Activated CD8-positive, alpha-beta memory T cell treated with anti-CD3 and anti-CD28 coated beads, Interleukin-2, amount 50 U/mL, for 48 hours (primary cell): ENCODE measurements around the gene CACTIN.
"Not testable (repeated sequence)": the region's sequence is repeated elsewhere in the genome, so short reads cannot be mapped to it uniquely, and the experiment has no call there.

ENCODE experiments used
- DNase-seq: peaks from one replicate; pipeline ENCODE4 v3.0.0-alpha.2; 2020

Gene CACTIN

GRCh38 chr19:3585301-3586126 is 41.1 kb downstream of the CACTIN start, which contains the start of gene GIPC3:
GIPC3 (plus strand) TSS chr19:3585478; CDS start chr19:3585598, 120 bp downstream.
- DNase-seq = no peak

GRCh38 chr19:3584036-3584802 is 42.4 kb downstream of the CACTIN start:
- not testable (repeated sequence) for DNase-seq

- not testable (repeated sequence) for DNase-seq
Observed at GRCh38 chr19:3581792-3582191, 44.8 kb downstream of the CACTIN start.

GRCh38 chr19:3580156-3580934 is 46.2 kb downstream of the CACTIN start:
- DNase-seq = no peak

- DNase-seq = no peak
Observed at GRCh38 chr19:3578390-3578789, 48.2 kb downstream of the CACTIN start.

GRCh38 chr19:3577723-3578344 is 48.8 kb downstream of the CACTIN start:
- DNase-seq = no peak

GRCh38 chr19:3576696-3577443 is 49.7 kb downstream of the CACTIN start:
- DNase-seq = no peak

- DNase-seq = no peak
Observed at GRCh38 chr19:3575949-3576673, 50.5 kb downstream of the CACTIN start.

GRCh38 chr19:3575260-3575741 is 51.3 kb downstream of the CACTIN start:
- DNase-seq = no peak

GRCh38 chr19:3573858-3574637 is 52.5 kb downstream of the CACTIN start:
- peak; percentile 98 for DNase-seq

GRCh38 chr19:3573162-3573857 is 53.3 kb downstream of the CACTIN start:
- DNase-seq = peak; percentile 73

GRCh38 chr19:3572855-3573161 is 53.8 kb downstream of the CACTIN start, which contains the start of gene HMG20B:
HMG20B (plus strand) TSS chr19:3572944; CDS start chr19:3573310, 366 bp downstream.
- no peak for DNase-seq

- peak; percentile 98 for DNase-seq
Observed at GRCh38 chr19:3572132-3572854, 54.3 kb downstream of the CACTIN start.

- DNase-seq = no peak
Observed at GRCh38 chr19:3570606-3571011, 56.0 kb downstream of the CACTIN start.

GRCh38 chr19:3570042-3570441 is 56.5 kb downstream of the CACTIN start:
- DNase-seq = not testable (repeated sequence)

GRCh38 chr19:3565139-3565538 is 61.5 kb downstream of the CACTIN start:
- no peak for DNase-seq

- DNase-seq = no peak
Observed at GRCh38 chr19:3563709-3564524, 62.7 kb downstream of the CACTIN start.
